ENCODE data around the gene RHOV.
A peak's percentile ranks its signal among the peaks of the same experiment; 100 is the strongest.

The RHOV gene, protein sequence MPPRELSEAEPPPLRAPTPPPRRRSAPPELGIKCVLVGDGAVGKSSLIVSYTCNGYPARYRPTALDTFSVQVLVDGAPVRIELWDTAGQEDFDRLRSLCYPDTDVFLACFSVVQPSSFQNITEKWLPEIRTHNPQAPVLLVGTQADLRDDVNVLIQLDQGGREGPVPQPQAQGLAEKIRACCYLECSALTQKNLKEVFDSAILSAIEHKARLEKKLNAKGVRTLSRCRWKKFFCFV

DNA sequence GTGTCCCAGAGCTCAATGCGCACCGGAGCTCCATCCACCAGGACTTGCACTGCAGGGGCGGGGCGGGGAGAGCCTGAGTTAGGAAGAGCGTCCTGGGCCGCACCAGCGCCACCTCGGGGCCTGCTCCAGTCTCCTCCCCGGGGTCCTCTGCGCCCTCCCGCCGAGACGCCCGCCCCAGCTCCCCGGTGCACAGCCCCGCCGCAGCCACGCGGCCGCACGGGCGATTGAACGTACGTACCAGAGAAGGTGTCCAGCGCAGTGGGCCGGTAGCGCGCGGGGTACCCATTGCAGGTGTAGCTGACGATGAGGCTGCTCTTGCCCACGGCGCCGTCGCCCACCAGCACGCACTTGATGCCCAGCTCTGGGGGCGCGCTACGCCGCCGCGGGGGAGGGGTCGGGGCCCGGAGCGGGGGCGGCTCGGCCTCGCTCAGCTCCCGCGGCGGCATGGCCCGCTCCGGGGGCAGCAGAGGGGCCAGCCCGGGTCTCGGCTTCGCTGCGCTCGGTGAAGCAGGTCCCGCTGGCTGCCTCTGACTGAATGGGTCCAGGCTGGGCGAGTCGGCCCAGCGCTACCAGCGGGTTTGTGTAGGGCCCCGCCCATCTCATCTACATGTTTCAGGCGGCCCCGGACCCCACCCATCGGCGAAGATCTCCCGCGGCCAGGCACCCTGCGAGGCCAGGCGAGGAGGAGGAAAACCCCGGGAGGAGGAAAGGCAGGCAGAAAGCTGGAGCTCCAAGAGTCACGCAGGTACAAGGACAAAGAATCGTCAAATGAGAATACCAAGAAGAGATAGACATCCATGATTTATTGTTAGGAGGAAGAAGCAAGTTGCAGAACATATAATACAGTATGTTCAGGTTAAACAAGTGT lies at the start of gene RHOV:
TSS of gene RHOV (minus strand) at position 541 of the 868 bp plus-strand sequence. CDS start at position 446, 95 bp downstream.
- DNase-seq (ENCODE audit: low read depth), result peak; percentile 60

DNA sequence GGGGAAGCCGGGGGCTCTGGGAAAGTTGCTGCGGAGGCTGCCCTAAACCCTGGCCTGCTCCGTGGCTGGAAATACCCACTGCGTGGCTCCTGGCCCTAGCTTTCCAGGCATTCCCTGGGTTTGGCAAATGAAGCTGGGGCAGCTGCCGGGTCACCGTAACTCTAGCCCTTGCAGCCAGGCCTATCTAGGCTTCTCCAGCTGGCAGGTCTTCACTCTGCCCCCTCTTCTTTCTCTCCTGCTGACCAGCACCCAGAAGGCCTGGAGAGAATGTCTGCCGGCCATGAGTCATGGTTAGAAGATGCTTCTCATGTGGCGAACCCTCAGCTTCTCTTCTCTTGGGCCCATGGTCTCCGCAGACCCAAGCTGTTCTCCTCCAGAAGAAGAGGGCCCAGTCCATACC lies 49.5 kb upstream of the RHOV start:
- DNase-seq (ENCODE audit: low read depth), result peak; percentile 40

GRCh38 chr15:40922608-40923005 lies 48.6 kb upstream of the RHOV start:
- no peak for DNase-seq (ENCODE audit: low read depth)

DNA sequence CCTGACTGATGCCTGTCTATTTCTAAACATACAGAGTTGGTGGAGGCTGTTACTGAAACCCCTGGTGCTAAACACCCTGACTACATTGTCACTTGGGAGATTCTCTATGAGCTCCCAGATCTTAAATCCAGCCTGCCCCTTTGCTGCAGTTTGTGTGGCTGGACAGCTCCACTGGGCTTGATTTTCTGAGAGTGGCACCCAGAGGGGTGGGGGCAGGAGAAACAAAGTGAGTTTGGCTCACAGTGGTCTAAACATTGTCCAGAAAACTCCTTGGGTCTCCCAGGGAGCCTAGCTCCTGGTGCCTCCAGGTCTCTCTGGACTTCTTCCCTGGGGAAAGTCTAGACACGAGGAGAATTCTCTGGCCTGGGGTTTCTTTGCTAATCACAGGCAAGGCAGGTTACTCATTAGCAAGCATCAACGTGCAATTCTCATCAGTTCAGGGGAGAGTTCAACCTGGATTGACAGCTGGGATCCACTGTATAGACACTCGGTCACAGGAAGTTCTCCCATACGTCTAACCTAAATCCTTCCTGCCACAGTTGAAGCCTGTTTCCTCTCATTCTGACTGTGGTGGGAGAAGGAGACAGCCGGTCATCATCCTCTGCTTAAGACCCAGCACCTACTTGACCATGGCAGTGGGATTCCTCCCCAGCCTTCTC lies 48.0 kb upstream of the RHOV start:
- no peak for DNase-seq (ENCODE audit: low read depth)

GRCh38 chr15:40918799-40919392 lies 44.9 kb upstream of the RHOV start:
- DNase-seq (ENCODE audit: low read depth), result no peak

GRCh38 chr15:40918146-40918798 lies 44.2 kb upstream of the RHOV start:
- no peak for DNase-seq (ENCODE audit: low read depth)

DNA sequence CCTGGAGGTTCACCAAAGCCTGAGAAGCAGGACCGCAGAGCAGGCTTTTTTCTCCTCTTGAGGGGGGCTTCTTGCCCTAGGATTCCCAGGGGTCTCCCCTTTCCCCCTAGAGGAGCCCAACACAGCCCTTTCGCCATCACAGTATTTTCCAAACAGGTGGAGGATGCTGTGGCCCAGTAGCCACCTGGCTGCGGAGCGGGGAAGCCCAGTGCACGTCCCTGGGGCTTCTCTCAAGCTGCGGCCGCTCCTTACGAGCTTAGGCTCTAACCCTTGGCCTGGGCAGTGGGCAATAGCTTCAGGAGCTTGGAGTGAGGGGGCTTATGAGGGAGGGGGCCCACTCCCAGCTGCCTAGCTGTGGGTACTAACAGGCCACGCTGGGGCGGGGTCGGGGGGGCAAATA lies 43.6 kb upstream of the RHOV start:
- DNase-seq (ENCODE audit: low read depth), result no peak

DNA sequence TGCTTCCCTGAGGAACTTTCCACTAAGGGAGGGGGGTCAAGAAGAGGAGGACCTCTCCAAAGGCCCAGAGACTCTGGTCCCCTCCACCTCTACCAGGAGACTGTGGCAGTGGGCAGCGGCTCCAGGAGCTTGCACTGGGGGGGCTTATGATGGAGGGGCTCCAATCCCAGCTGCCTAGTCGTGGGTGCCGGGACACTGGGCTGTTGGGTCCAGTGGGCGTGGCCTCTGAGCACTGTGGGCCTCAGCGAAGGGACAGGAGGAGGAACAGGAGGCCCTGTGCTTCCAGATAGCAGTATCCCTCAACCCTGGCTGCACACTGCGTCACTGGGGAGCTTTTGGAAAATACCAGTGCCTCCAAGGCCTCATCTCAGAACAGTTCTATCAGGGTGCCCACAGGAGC lies 41.6 kb upstream of the RHOV start:
- DNase-seq (ENCODE audit: low read depth), result no peak

DNA sequence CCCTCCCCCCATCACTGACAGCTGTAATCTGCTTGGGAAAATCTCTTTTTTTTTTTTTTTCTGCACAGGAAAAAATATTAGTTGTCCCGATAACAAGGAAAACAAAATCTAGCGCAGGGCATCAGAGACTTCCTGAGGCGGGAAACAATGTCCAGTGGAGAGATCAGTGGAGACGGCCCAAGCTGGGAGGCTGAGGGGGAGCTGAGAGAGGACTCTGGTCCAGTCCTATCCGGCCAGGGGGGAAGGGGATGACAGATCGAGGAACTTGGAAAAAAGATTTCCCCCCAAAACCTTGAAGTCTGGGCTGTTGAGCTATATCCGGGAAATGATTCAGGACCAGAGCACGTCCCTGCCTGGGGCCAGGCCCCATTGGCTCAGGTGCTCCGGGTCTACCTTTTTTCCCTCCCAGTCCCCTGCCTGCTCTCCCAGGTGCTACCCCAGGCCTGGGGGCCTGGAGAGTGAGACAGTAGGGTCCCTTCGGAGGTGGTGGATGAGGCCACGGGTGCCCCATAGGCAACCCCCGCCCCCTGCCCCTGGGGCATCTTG lies 41.2 kb upstream of the RHOV start:
- DNase-seq (ENCODE audit: low read depth), result no peak

GRCh38 chr15:40914486-40914885 lies 40.5 kb upstream of the RHOV start:
- DNase-seq (ENCODE audit: low read depth), result no peak

DNA sequence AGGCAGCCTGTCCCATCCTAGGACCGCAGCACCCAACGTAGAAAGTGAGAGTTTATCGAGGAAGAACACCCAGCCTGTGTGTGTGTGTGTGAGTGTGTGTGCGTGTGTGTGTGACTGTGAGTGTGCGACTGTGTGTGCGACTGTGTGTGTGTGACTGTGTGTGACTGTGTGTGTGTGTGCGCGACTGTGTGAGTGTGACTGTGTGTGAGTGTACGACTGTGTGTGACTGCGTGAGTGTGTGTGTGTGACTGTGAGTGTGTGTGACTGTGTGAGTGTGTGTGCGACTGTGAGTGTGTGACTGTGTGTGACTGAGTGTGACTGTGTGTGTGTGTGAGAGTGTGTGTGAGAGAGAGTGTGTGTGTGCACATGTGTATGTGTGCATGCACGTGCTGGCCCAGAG lies 40.0 kb upstream of the RHOV start:
- DNase-seq (ENCODE audit: low read depth), result no peak

GRCh38 chr15:40912478-40912877 lies 38.4 kb upstream of the RHOV start:
- no peak for DNase-seq (ENCODE audit: low read depth)

- no peak for DNase-seq (ENCODE audit: low read depth)
Measured at GRCh38 chr15:40911693-40912092, 37.7 kb upstream of the RHOV start.

GRCh38 chr15:40911141-40911540 lies 37.1 kb upstream of the RHOV start:
- no peak for DNase-seq (ENCODE audit: low read depth)

DNA sequence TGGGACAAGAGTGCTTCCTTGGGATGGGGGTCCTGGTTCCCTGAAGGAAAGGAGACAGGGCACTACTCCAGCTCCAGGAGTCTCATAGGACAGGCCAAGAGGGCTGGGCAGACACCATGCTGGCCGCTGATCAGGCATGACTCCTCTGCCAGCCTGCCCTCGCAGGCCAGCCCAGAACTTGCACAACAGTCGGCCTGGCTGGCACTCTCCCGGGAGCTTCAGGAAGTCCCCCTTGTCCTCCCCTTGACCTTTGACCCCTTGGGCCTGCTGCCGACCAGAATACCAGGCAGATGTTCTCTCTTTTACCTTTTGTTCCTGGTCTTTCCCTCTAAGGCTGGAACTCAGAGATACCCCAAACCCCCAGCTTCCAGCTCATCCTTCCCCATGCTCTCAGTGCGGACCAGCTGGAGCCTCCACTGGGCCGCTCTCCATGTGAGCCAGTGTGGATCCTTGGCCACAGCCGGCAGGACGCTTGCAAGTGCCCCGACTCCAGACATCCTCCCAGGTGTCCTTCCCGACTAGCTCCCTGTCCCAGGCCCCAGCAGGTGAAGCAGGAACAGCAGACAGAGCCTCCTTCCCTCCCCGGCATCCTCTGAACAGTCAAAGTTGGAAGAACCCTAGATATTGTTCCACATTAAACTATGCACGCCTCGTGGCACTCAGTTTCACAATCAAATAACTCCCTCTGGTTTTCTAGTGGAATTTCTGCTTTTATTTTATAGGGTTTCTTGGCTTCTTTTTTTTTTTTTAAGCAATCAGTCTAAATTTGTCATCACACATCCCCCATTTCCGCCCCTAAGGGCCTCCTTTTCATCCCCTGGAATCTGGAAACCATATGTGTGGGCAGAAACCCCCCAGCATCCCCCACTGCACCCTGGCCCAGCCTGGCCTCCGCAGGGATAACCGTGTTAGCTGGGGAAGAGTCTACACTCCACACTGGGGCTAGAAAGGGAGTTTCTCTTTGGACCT lies 35.9 kb upstream of the RHOV start:
- DNase-seq (ENCODE audit: low read depth), result peak; percentile 82

GRCh38 chr15:40908095-40908494 lies 34.1 kb upstream of the RHOV start:
- no peak for DNase-seq (ENCODE audit: low read depth)

DNA sequence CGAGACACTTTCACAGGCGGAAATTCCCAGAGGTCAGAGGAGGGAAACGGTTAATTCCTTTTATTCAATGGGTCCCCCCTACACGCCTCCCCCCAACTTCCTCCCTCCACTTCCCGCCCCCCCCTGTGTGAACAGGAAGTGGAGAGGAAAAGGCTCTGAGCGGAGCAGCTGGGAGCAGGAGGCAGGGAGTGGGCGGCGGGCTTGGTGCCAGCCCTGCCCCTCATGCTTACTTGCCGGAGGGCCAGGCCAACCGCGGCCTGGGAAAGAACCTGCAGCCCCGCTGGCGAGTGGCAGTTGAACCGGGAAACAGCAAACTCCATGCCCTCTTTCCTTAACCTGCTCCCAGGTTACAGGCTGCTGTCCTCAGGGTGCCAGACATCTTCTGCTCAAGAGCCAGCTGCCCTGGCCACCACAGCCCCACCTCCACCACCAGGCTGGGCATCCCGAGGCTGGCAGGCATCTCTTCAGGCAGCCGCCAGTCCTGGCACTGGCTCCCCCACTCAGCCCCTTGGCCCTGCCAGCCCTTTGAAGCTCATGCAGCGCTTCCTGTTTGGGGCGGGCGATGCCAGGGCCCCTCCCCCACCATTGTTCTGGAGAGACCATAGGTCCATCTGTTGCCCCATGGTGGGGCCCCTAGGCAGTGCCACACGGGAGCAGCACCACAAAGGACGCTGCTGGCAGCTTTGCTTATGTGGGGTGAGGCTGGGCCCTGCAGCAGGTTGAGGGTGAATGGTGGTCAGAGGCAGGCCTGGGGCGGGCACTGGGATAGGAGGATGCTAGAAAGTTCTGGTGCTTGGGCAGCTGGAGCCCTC lies 33.2 kb upstream of the RHOV start:
- DNase-seq (ENCODE audit: low read depth), result peak; percentile 41

- peak; percentile 99 for DNase-seq (ENCODE audit: low read depth)
Measured at GRCh38 chr15:40906091-40906990, 32.3 kb upstream of the RHOV start.

Measured in EH (cell line).